ENCODE data around the gene KRTAP22-1. TPM values are rescaled to one million over a fixed set of nuclear protein-coding genes. Genes with fewer than 3 reads are reported as not detected.

Gene KRTAP22-1
- total RNA-seq, 1 donor from 2014 or later, result not detected

- no peak for DNase-seq
Measured at GRCh38 chr21:30625449-30626165, 24.7 kb downstream of the KRTAP22-1 start.

- no peak for DNase-seq
Measured at GRCh38 chr21:30628109-30628508, 27.2 kb downstream of the KRTAP22-1 start.

GRCh38 chr21:30629200-30629599 is 28.3 kb downstream of the KRTAP22-1 start:
- DNase-seq, result peak; percentile 0

- no peak for DNase-seq
Measured at GRCh38 chr21:30634906-30635305, 34.0 kb downstream of the KRTAP22-1 start, which contains the start of gene KRTAP20-2. KRTAP20-2 (plus strand) TSS chr21:30635206; CDS start chr21:30635264, 58 bp downstream.

- no peak for DNase-seq
Measured at GRCh38 chr21:30638686-30639085, 37.8 kb downstream of the KRTAP22-1 start.

- no peak for DNase-seq
Measured at GRCh38 chr21:30642564-30642963, 41.7 kb downstream of the KRTAP22-1 start, which contains the start of gene KRTAP20-3. KRTAP20-3 (plus strand) TSS chr21:30642864.

- no peak for DNase-seq
Measured at GRCh38 chr21:30646904-30647414, 46.1 kb downstream of the KRTAP22-1 start.

Small RNA genes within 50 kb of the gene (small RNA-seq; reads per million reads assigned to genes)
- not detected for gene KRTAP20-1 (ENCODE audit: low replicate concordance)
- not detected for gene KRTAP20-3 (ENCODE audit: low replicate concordance)
- gene KRTAP20-4 (ENCODE audit: low replicate concordance), result not detected
- gene KRTAP22-1 (ENCODE audit: low replicate concordance), result not detected
- not detected for gene KRTAP22-2 (ENCODE audit: low replicate concordance)

Other genes with a start within 250 kb of the KRTAP22-1 start
- gene KRTAP13-2, start 228.8 kb upstream of the KRTAP22-1 start, total RNA-seq, result not detected
- not detected for gene KRTAP13-1, start 205.1 kb upstream of the KRTAP22-1 start, total RNA-seq
- not detected for gene KRTAP13-3, start 175.2 kb upstream of the KRTAP22-1 start, total RNA-seq
- not detected for gene KRTAP13-4, start 170.9 kb upstream of the KRTAP22-1 start, total RNA-seq
- gene KRTAP15-1, start 160.8 kb upstream of the KRTAP22-1 start, total RNA-seq, result not detected
- not detected for gene KRTAP19-1, start 120.7 kb upstream of the KRTAP22-1 start, total RNA-seq
- gene KRTAP19-2, start 113.7 kb upstream of the KRTAP22-1 start, total RNA-seq, result not detected
- not detected for gene KRTAP19-3, start 109.1 kb upstream of the KRTAP22-1 start, total RNA-seq
- not detected for gene KRTAP19-4, start 103.9 kb upstream of the KRTAP22-1 start, total RNA-seq
- not detected for gene KRTAP19-5, start 98.9 kb upstream of the KRTAP22-1 start, total RNA-seq
- gene KRTAP19-6, start 59.2 kb upstream of the KRTAP22-1 start, total RNA-seq, result not detected
- gene KRTAP19-7, start 39.8 kb upstream of the KRTAP22-1 start, total RNA-seq, result not detected
- not detected for gene KRTAP22-2, start 10.7 kb upstream of the KRTAP22-1 start, total RNA-seq
- gene KRTAP6-3, start 8.6 kb upstream of the KRTAP22-1 start, total RNA-seq, result not detected
- gene KRTAP6-2, start 2.2 kb upstream of the KRTAP22-1 start, total RNA-seq, result not detected
- not detected for gene KRTAP6-1, start 12.8 kb downstream of the KRTAP22-1 start, total RNA-seq
- gene KRTAP20-1, start 15.3 kb downstream of the KRTAP22-1 start, total RNA-seq, result not detected
- gene KRTAP20-4, start 19.5 kb downstream of the KRTAP22-1 start, total RNA-seq, result not detected
- gene KRTAP20-2, start 34.1 kb downstream of the KRTAP22-1 start, total RNA-seq, result not detected
- not detected for gene KRTAP20-3, start 41.8 kb downstream of the KRTAP22-1 start, total RNA-seq
- gene KRTAP21-3, start 117.7 kb downstream of the KRTAP22-1 start, total RNA-seq, result not detected
- not detected for gene KRTAP21-2, start 146.2 kb downstream of the KRTAP22-1 start, total RNA-seq
- gene KRTAP21-1, start 154.3 kb downstream of the KRTAP22-1 start, total RNA-seq, result not detected
- not detected for gene KRTAP8-1, start 212.2 kb downstream of the KRTAP22-1 start, total RNA-seq
- not detected for gene KRTAP7-1, start 228.7 kb downstream of the KRTAP22-1 start, total RNA-seq

All from tongue (tissue), 3 donors.